Epithelial cell of proximal tubule (primary cell): ENCODE data around the gene MRPS35. TPM values are rescaled to one million over a fixed set of nuclear protein-coding genes. Genes with fewer than 3 reads are reported as not detected.

Experiments used
- DNase-seq: peaks from one replicate; pipeline ENCODE4 v3.0.0-alpha.2; 2011; ENCODE audit warnings: low read depth
- H3K4me3 ChIP-seq: 2 replicates; pipeline ENCODE4 v1.5.1; 2011; ENCODE audit warnings: low read depth, mild to moderate bottlenecking, low read length
- CTCF ChIP-seq: conservative IDR thresholded peaks from 2 replicates; pipeline ENCODE4 v1.5.1; 2012; ENCODE audit warnings: low read depth, mild to moderate bottlenecking, low read length
- total RNA-seq: library from RNA; depleted of rRNA; stranded (reverse); fragments of >200 nt; gene quantifications from 2 replicates; pipeline ENCODE4 v1.2.3, GENCODE V29; 2015

MRPS35 gene
- total RNA-seq, 1 donor from 2014 or later: 64.8 TPM

GRCh38 chr12:27802936-27803335, 92.3 kb downstream of the MRPS35 start:
- no peak overlapping the region for H3K4me3 ChIP-seq
- DNase-seq: no peak
- TF ChIP-seq CTCF: no peak

DNA sequence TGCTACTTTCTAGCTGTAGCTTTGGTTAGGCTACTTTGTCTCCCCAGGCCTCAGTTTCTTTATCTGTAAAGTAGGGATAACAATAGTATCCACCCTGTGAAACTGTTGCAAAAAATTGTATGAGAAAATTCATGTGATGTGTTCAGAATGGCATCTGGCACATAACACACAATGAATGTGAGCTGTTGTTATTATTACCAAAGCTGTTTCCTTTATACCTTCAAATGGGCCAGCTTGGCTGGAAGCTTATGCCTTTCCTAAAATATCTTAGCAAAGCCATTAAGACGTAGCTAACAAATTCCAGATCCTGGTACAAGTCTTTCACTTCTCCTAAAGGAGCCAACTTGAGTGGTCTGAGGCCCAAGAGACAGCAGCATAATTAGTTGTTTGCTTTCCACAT, 94.6 kb downstream of the MRPS35 start:
- no peak for DNase-seq
- H3K4me3 ChIP-seq: no peak overlapping the region
- no peak for TF ChIP-seq CTCF

Other genes with a start within 250 kb of the MRPS35 start
- 56.6 and 81.5 TPM in 2 replicates for gene PPFIBP1, start 186.6 kb upstream of the MRPS35 start, total RNA-seq
- gene REP15, start 14.4 kb upstream of the MRPS35 start, total RNA-seq: 3.6 TPM in 1 of 2 replicates, not detected in the other
- 16.9 TPM in 2 replicates for gene KLHL42, start 69.4 kb downstream of the MRPS35 start, total RNA-seq
- not detected in 2 replicates for gene MANSC4, start 69.4 kb downstream of the MRPS35 start, total RNA-seq